Small intestine (tissue), 7 donors: ENCODE results near the gene NFKBIZ. TPM values are rescaled to one million over a fixed set of nuclear protein-coding genes. Genes with fewer than 3 reads are reported as not detected.

Source experiments
- DNase-seq, 2 donors: peaks; one replicate each; pipeline versions ENCODE4 v3.0.0 to v3.0.0-alpha.2; 2013
- FAIRE-seq: peaks from 2 replicates; lab custom pipeline; 2012; peaks lifted over from hg19 to GRCh38; lab: Jason Lieb, UNC
- H3K27ac ChIP-seq, 3 donors: one replicate each; pipeline ENCODE4 v1.5.1; 2013; ENCODE audit warnings: low read length in 2 of 3, mild to moderate bottlenecking in 2 of 3, control low read depth in 1 of 3, inconsistent platforms in 1 of 3, low read depth in 1 of 3, moderate library complexity in 1 of 3
- H3K27me3 ChIP-seq, 3 donors: one replicate each; pipeline ENCODE4 v1.6.1; 2013; ENCODE audit warnings: low read length in 3 of 3, inconsistent platforms in 1 of 3; ENCODE audit not compliant: control insufficient read depth in 3 of 3, insufficient read depth in 3 of 3
- H3K36me3 ChIP-seq, 3 donors: one replicate each; pipeline ENCODE4 v1.6.1; 2013; ENCODE audit warnings: low read length in 3 of 3, inconsistent platforms in 1 of 3, low read depth in 1 of 3, mild to moderate bottlenecking in 1 of 3, moderate library complexity in 1 of 3; ENCODE audit not compliant: control insufficient read depth in 3 of 3, insufficient read depth in 2 of 3
- H3K4me1 ChIP-seq, 3 donors: one replicate each; pipeline ENCODE4 v1.6.1; 2013; ENCODE audit warnings: low read length in 2 of 3, inconsistent platforms in 1 of 3, low read depth in 1 of 3, mild to moderate bottlenecking in 1 of 3, moderate library complexity in 1 of 3; ENCODE audit not compliant: control insufficient read depth in 3 of 3, insufficient read depth in 2 of 3
- H3K4me3 ChIP-seq, 3 donors: one replicate each; pipeline ENCODE4 v1.5.1; 2013; ENCODE audit warnings: low read length in 3 of 3, control low read depth in 1 of 3, inconsistent platforms in 1 of 3, low read depth in 1 of 3, mild to moderate bottlenecking in 1 of 3, moderate library complexity in 1 of 3
- H3K9me3 ChIP-seq, 2 donors: one replicate each; pipeline ENCODE4 v1.6.1; 2013; ENCODE audit warnings: low read depth in 1 of 2, low read length in 1 of 2; ENCODE audit not compliant: control insufficient read depth in 2 of 2, insufficient read depth in 1 of 2
- WGBS, 3 donors: extraction: QIAGEN DNeasy Blood & Tissue Kit; methylation state at CpG; one replicate each; pipeline ENCODE4 v1.1.7; 2013; 5-methylcytosine and 5-hydroxymethylcytosine counted together
- polyA plus RNA-seq, 4 donors: library from polyadenylated mRNA; stranded (reverse) in 3 of 4; unstranded in 1 of 4; fragments of 200-250 nt in 3 of 4; fragments of 120-200 nt in 1 of 4; gene quantifications; one replicate each; pipeline versions ENCODE4 v1.2.1 to v1.2.3, GENCODE V29; 2013
- donor health status: healthy with polysubstance abuse.
- donor health status: control.
- donor health status: control.
- donor health status: Bipolar disorder and iron deficiency.
- donor health status: healthy.

The NFKBIZ gene
- polyA plus RNA-seq, 4 donors = 10.3 to 211 (median 25.4) TPM

GRCh38 chr3:101817992-101818391 lies 31.3 kb upstream of the NFKBIZ start:
- peaks cover 0 to 11% (median 0%) of the 10 kb centered on the region in 3 donors for H3K4me1 ChIP-seq
- no peaks in the 10 kb centered on the region for H3K27me3 ChIP-seq
- DNase-seq (no peak), FAIRE-seq (no peak)
- H3K4me3 ChIP-seq = no peak overlapping the region
- no peaks in the 10 kb centered on the region for H3K9me3 ChIP-seq
- no peak overlapping the region for H3K27ac ChIP-seq
- 85 to 99% (median 95%) methylated on average over 5 of the region's 5 CpGs for WGBS, 3 donors
- peaks cover 0 to 5% (median 0%) of the 10 kb centered on the region in 3 donors for H3K36me3 ChIP-seq

- Histone ChIP-seq H3K27me3 (no peaks in the 10 kb centered on the region), H3K27ac (no peak overlapping the region), H3K4me1 (peaks cover 0 to 7% (median 0%) of the 10 kb centered on the region in 3 donors), H3K36me3 (peaks cover 0 to 8% (median 0%) of the 10 kb centered on the region in 3 donors), H3K9me3 (no peaks in the 10 kb centered on the region), H3K4me3 (no peak overlapping the region)
- FAIRE-seq (no peak), DNase-seq (no peak)
- 83 to 95% (median 83%) methylated on average over 2 of the region's 2 CpGs for WGBS, 3 donors
Observed at GRCh38 chr3:101819649-101820206, 29.6 kb upstream of the NFKBIZ start.

- H3K27me3 ChIP-seq = no peaks in the 10 kb centered on the region
- DNase-seq (no peak), FAIRE-seq (no peak)
- peaks cover 0 to 8% (median 0%) of the 10 kb centered on the region in 3 donors for H3K36me3 ChIP-seq
- no peak overlapping the region for H3K27ac ChIP-seq
- peaks cover 0 to 2% (median 0%) of the 10 kb centered on the region in 3 donors for H3K4me1 ChIP-seq
- H3K4me3 ChIP-seq = no peak overlapping the region
- H3K9me3 ChIP-seq = no peaks in the 10 kb centered on the region
- WGBS, 3 donors = 97 to 99% (median 98%) methylated on average over 19 of the region's 19 CpGs
Observed at GRCh38 chr3:101821503-101821902, 27.8 kb upstream of the NFKBIZ start.

- DNase-seq (no peak), FAIRE-seq (no peak)
- 82 to 94% (median 91%) methylated on average over 5 of the region's 5 CpGs for WGBS, 3 donors
- no peaks in the 10 kb centered on the region for H3K9me3 ChIP-seq
- H3K4me1 ChIP-seq = peaks cover 0 to 3% (median 0%) of the 10 kb centered on the region in 3 donors
- no peak overlapping the region for H3K27ac ChIP-seq
- no peak overlapping the region for H3K4me3 ChIP-seq
- H3K27me3 ChIP-seq = no peaks in the 10 kb centered on the region
- peaks cover 0 to 8% (median 0%) of the 10 kb centered on the region in 3 donors for H3K36me3 ChIP-seq
Observed at GRCh38 chr3:101823525-101823924, 25.8 kb upstream of the NFKBIZ start.

GRCh38 chr3:101824702-101825101 lies 24.6 kb upstream of the NFKBIZ start:
- H3K4me1 ChIP-seq = peaks cover 0 to 15% (median 3%) of the 10 kb centered on the region in 3 donors
- DNase-seq (no peak), FAIRE-seq (no peak)
- H3K27ac ChIP-seq = no peak overlapping the region
- H3K9me3 ChIP-seq = no peaks in the 10 kb centered on the region
- no peaks in the 10 kb centered on the region for H3K27me3 ChIP-seq
- WGBS, 3 donors = 70 to 84% (median 77%) methylated on average over 3 of the region's 3 CpGs
- no peak overlapping the region for H3K4me3 ChIP-seq
- H3K36me3 ChIP-seq = peaks cover 0 to 8% (median 0%) of the 10 kb centered on the region in 3 donors

- 16 to 46% (median 32%) methylated on average over 2 of the region's 2 CpGs for WGBS, 3 donors
- Histone ChIP-seq H3K27me3 (no peaks in the 10 kb centered on the region), H3K4me3 (no peak overlapping the region), H3K4me1 (peaks cover 0 to 15% (median 3%) of the 10 kb centered on the region in 3 donors), H3K27ac (peak overlapping the region in 1 of 3 donors; percentile 64), H3K9me3 (no peaks in the 10 kb centered on the region), H3K36me3 (peaks cover 0 to 8% (median 0%) of the 10 kb centered on the region in 3 donors)
- FAIRE-seq = peak; percentile 39
- DNase-seq = no peak
Observed at GRCh38 chr3:101825904-101826445, 23.3 kb upstream of the NFKBIZ start.

GRCh38 chr3:101827211-101828174 lies 21.8 kb upstream of the NFKBIZ start:
- FAIRE-seq = no peak
- 1 to 2% (median 2%) methylated on average over 30 of the region's 30 CpGs for WGBS, 3 donors
- peak; percentile 81 to 95 for DNase-seq

GRCh38 chr3:101828276-101828675 lies 21.0 kb upstream of the NFKBIZ start:
- FAIRE-seq = no peak
- Histone ChIP-seq H3K27me3 (no peaks in the 10 kb centered on the region), H3K4me1 (peaks cover 0 to 15% (median 3%) of the 10 kb centered on the region in 3 donors)

More at GRCh38 chr3:101827211-101828174, 21.8 kb upstream of the NFKBIZ start:
- peak overlapping the region; percentile 89 to 99 (median 95) for H3K27ac ChIP-seq
- H3K9me3 ChIP-seq = no peaks in the 10 kb centered on the region
- H3K36me3 ChIP-seq = peaks cover 0 to 3% (median 0%) of the 10 kb centered on the region in 3 donors
- H3K27me3 ChIP-seq = no peaks in the 10 kb centered on the region
- peaks cover 0 to 15% (median 3%) of the 10 kb centered on the region in 3 donors for H3K4me1 ChIP-seq
- H3K4me3 ChIP-seq = peak overlapping the region; percentile 64 to 79 (median 68)

More at GRCh38 chr3:101828276-101828675, 21.0 kb upstream of the NFKBIZ start:
- Histone ChIP-seq H3K27ac (peak overlapping the region; percentile 68 to 99 (median 95)), H3K36me3 (peaks cover 0 to 3% (median 0%) of the 10 kb centered on the region in 3 donors), H3K4me3 (peak overlapping the region in 2 of 3 donors; percentile 68 to 79), H3K9me3 (no peaks in the 10 kb centered on the region)
- peak in 1 of 2 donors; percentile 35 for DNase-seq
- WGBS, 3 donors = 1 to 9% (median 3%) methylated on average over 3 of the region's 3 CpGs
